Neural crest cell (in vitro differentiated cells): ENCODE measurements around the gene NEB. TPM values are rescaled to one million over a fixed set of nuclear protein-coding genes. Genes with fewer than 3 reads are reported as not detected.
"Not testable (repeated sequence)": the region's sequence is repeated elsewhere in the genome, so short reads cannot be mapped to it uniquely, and the experiment has no call there.

ENCODE experiments used
- DNase-seq: peaks from one replicate; pipeline ENCODE4 v3.0.0; 2021; ENCODE audit warnings: low read depth, mixed read lengths, low spot score
- H3K27ac Mint-ChIP-seq: one replicate; pipeline ENCODE4 v1.8.0; 2021; ENCODE audit warnings: mild to moderate bottlenecking, mixed read lengths; ENCODE audit not compliant: unreplicated experiment
- H3K27me3 Mint-ChIP-seq: 2 replicates; pipeline ENCODE4 v1.8.0; 2021; ENCODE audit warnings: low read depth, mild to moderate bottlenecking, mixed read lengths
- H3K36me3 Mint-ChIP-seq: 2 replicates; pipeline ENCODE4 v1.8.0; 2021; ENCODE audit warnings: low read depth, mild to moderate bottlenecking, mixed read lengths
- H3K4me1 Mint-ChIP-seq: 2 replicates; pipeline ENCODE4 v1.8.0; 2021; ENCODE audit warnings: mixed read lengths
- H3K4me3 Mint-ChIP-seq: one replicate; pipeline ENCODE4 v1.8.0; 2021; ENCODE audit warnings: mild to moderate bottlenecking, mixed read lengths
- H3K9me3 Mint-ChIP-seq: 2 replicates; pipeline ENCODE4 v1.8.0; 2021; ENCODE audit warnings: mixed read lengths
- CTCF ChIP-seq: fragments of 200-600 bp; sonication (generic); conservative IDR thresholded peaks from 2 replicates; pipeline ENCODE4 v1.5.0; 2021; ENCODE audit warnings: antibody characterized with exemption, mild to moderate bottlenecking
- total RNA-seq: library from RNA; stranded (reverse); gene quantifications from 2 replicates; pipeline ENCODE4 v1.2.1, GENCODE V29; 2021

NEB gene
- total RNA-seq, 1 donor from 2014 or later, result 0.77 TPM

GRCh38 chr2:151753540-151753939, 19.3 kb upstream of the NEB start:
- no peak overlapping the region for H3K4me3 Mint-ChIP-seq
- H3K27ac Mint-ChIP-seq, result no peak overlapping the region
- H3K27me3 Mint-ChIP-seq, result no peaks in the 10 kb centered on the region
- DNase-seq, result no peak
- H3K4me1 Mint-ChIP-seq, result no peaks in the 10 kb centered on the region
- no peak for TF ChIP-seq CTCF
- peaks cover 3% of the 10 kb centered on the region for H3K9me3 Mint-ChIP-seq
- peaks cover 2% of the 10 kb centered on the region for H3K36me3 Mint-ChIP-seq

- not testable (repeated sequence) for H3K27ac Mint-ChIP-seq, H3K27me3 Mint-ChIP-seq, H3K36me3 Mint-ChIP-seq, H3K9me3 Mint-ChIP-seq, H3K4me1 Mint-ChIP-seq, H3K4me3 Mint-ChIP-seq, DNase-seq
Measured at GRCh38 chr2:151745261-151745660, 11.0 kb upstream of the NEB start.

- DNase-seq, result no peak
- H3K4me3 Mint-ChIP-seq, result no peak overlapping the region
- TF ChIP-seq CTCF, result no peak
- H3K27ac Mint-ChIP-seq, result peak overlapping the region; percentile 57
- no peaks in the 10 kb centered on the region for H3K27me3 Mint-ChIP-seq
- H3K36me3 Mint-ChIP-seq, result no peaks in the 10 kb centered on the region
- no peaks in the 10 kb centered on the region for H3K9me3 Mint-ChIP-seq
- peaks cover 4% of the 10 kb centered on the region for H3K4me1 Mint-ChIP-seq
Measured at GRCh38 chr2:151730262-151730975, 3.9 kb downstream of the NEB start.

GRCh38 chr2:151729837-151730236, 4.4 kb downstream of the NEB start:
- peak overlapping the region; percentile 57 for H3K27ac Mint-ChIP-seq
- H3K9me3 Mint-ChIP-seq, result no peaks in the 10 kb centered on the region
- no peak for DNase-seq
- peaks cover 4% of the 10 kb centered on the region for H3K4me1 Mint-ChIP-seq
- H3K27me3 Mint-ChIP-seq, result no peaks in the 10 kb centered on the region
- H3K36me3 Mint-ChIP-seq, result no peaks in the 10 kb centered on the region
- no peak for TF ChIP-seq CTCF
- no peak overlapping the region for H3K4me3 Mint-ChIP-seq

- peaks cover 4% of the 10 kb centered on the region for H3K4me1 Mint-ChIP-seq
- DNase-seq, result no peak
- H3K9me3 Mint-ChIP-seq, result no peaks in the 10 kb centered on the region
- H3K27me3 Mint-ChIP-seq, result no peaks in the 10 kb centered on the region
- no peak for TF ChIP-seq CTCF
- H3K36me3 Mint-ChIP-seq, result no peaks in the 10 kb centered on the region
- H3K27ac Mint-ChIP-seq, result no peak overlapping the region
- H3K4me3 Mint-ChIP-seq, result no peak overlapping the region
Measured at GRCh38 chr2:151729415-151729811, 4.9 kb downstream of the NEB start.

GRCh38 chr2:151728804-151729414, 5.4 kb downstream of the NEB start:
- no peak for DNase-seq
- no peak overlapping the region for H3K27ac Mint-ChIP-seq
- H3K4me3 Mint-ChIP-seq, result no peak overlapping the region
- no peaks in the 10 kb centered on the region for H3K27me3 Mint-ChIP-seq
- peak; percentile 32 for TF ChIP-seq CTCF
- H3K9me3 Mint-ChIP-seq, result no peaks in the 10 kb centered on the region
- no peaks in the 10 kb centered on the region for H3K36me3 Mint-ChIP-seq
- H3K4me1 Mint-ChIP-seq, result peaks cover 4% of the 10 kb centered on the region
